ENCODE data around the gene OSBPL1A. TPM values are rescaled to one million over a fixed set of nuclear protein-coding genes. Genes with fewer than 3 reads are reported as not detected.

Gene OSBPL1A
- total RNA-seq, 1 experiment from 2014 or later, result 53.1 TPM

GRCh38 chr18:24370120-24370519 lies 27.5 kb downstream of the OSBPL1A start (continued):
- TF ChIP-seq MYBL2 (CRISPR knock-in tag; IDR thresholded peaks at IDR 0.05) (no peak), ZNF138 (CRISPR knock-in tag; conservative IDR thresholded peaks at IDR 0.05) (no peak), ZNF281 (CRISPR knock-in tag; IDR thresholded peaks at IDR 0.05) (no peak), ZNF512 (CRISPR knock-in tag; IDR thresholded peaks at IDR 0.05; ENCODE audit: borderline replicate concordance) (no peak), FOXP4 (CRISPR knock-in tag; IDR thresholded peaks at IDR 0.05) (no peak), NR1H2 (CRISPR knock-in tag; IDR thresholded peaks at IDR 0.05) (no peak)

- ChIA-PET CTCF (interaction anchor here (1.1 to 2.2 kb wide), 4 partner anchors 10 to 193 kb away, joined by 4 to 9 read pairs (median 4); no protein-coding TSS in a partner anchor), POLR2A (no interaction called here)
- H3K27me3 Mint-ChIP-seq (ENCODE audit: low read depth), result no peaks in the 10 kb centered on the region
- peak overlapping the region; percentile 54 for H3K27ac Mint-ChIP-seq
- peaks cover 49% of the 10 kb centered on the region for H3K36me3 Mint-ChIP-seq
- ATAC-seq (no peak), DNase-seq (ENCODE audit: low spot score) (no peak)
- no peak overlapping the region for H3K4me3 Mint-ChIP-seq
- H3K9me3 Mint-ChIP-seq, result no peaks in the 10 kb centered on the region
- H3K4me1 Mint-ChIP-seq, result peaks cover 24% of the 10 kb centered on the region
- TF ChIP-seq MYBL2 (CRISPR knock-in tag; IDR thresholded peaks at IDR 0.05) (no peak), GTF2I (CRISPR knock-in tag; conservative IDR thresholded peaks at IDR 0.05) (no peak), ZMAT4 (CRISPR knock-in tag; IDR thresholded peaks at IDR 0.05) (no peak), SP1 (CRISPR knock-in tag; conservative IDR thresholded peaks at IDR 0.05) (no peak), MLX (CRISPR knock-in tag; IDR thresholded peaks at IDR 0.05) (no peak), ZNF317 (CRISPR knock-in tag; IDR thresholded peaks at IDR 0.05; ENCODE audit: borderline replicate concordance, low read depth) (no peak), ZNF138 (CRISPR knock-in tag; conservative IDR thresholded peaks at IDR 0.05) (no peak), ESRRA (CRISPR knock-in tag; IDR thresholded peaks at IDR 0.05; ENCODE audit: borderline replicate concordance) (no peak), ZNF281 (CRISPR knock-in tag; IDR thresholded peaks at IDR 0.05) (no peak), NFATC4 (CRISPR knock-in tag; IDR thresholded peaks at IDR 0.05) (no peak), ZNF425 (CRISPR knock-in tag; conservative IDR thresholded peaks at IDR 0.05) (no peak), NR1H2 (CRISPR knock-in tag; IDR thresholded peaks at IDR 0.05) (no peak), ZNF532 (CRISPR knock-in tag; IDR thresholded peaks at IDR 0.05; ENCODE audit: borderline replicate concordance) (no peak), SMAD3 (CRISPR knock-in tag; IDR thresholded peaks at IDR 0.05; ENCODE audit: borderline replicate concordance) (no peak), ETV6 (CRISPR knock-in tag; IDR thresholded peaks at IDR 0.05) (no peak)
Measured at GRCh38 chr18:24369426-24369825, 28.2 kb downstream of the OSBPL1A start.

Data from WTC11 (cell line).